ENCODE measurements around the gene PGAM5. TPM values are rescaled to one million over a fixed set of nuclear protein-coding genes. Genes with fewer than 3 reads are reported as not detected.

The PGAM5 gene
- total RNA-seq, 1 donor from 2014 or later = 39.6 TPM

GRCh38 chr12:132717531-132718387, 7.1 kb downstream of the PGAM5 start:
- no peaks in the 10 kb centered on the region for H3K27me3 Mint-ChIP-seq
- peaks cover 12% of the 10 kb centered on the region for H3K36me3 Mint-ChIP-seq (ENCODE audit: insufficient read depth)
- no peaks in the 10 kb centered on the region for H3K9me3 Mint-ChIP-seq (ENCODE audit: low read depth)
- no peaks in the 10 kb centered on the region for H3K4me1 Mint-ChIP-seq (ENCODE audit: low read depth)
- no peak for DNase-seq (ENCODE audit: low spot score, unreplicated experiment)
- no peak overlapping the region for H3K27ac Mint-ChIP-seq
- H3K4me3 Mint-ChIP-seq (ENCODE audit: low read depth) = no peak overlapping the region
- no peak for TF ChIP-seq CTCF (IDR thresholded peaks at IDR 0.05; ENCODE audit: unreplicated experiment)

- Mint-ChIP-seq H3K27ac (no peak overlapping the region), H3K27me3 (no peaks in the 10 kb centered on the region), H3K9me3 (ENCODE audit: low read depth) (no peaks in the 10 kb centered on the region), H3K4me3 (ENCODE audit: low read depth) (no peak overlapping the region), H3K4me1 (ENCODE audit: low read depth) (no peaks in the 10 kb centered on the region), H3K36me3 (ENCODE audit: insufficient read depth) (peaks cover 14% of the 10 kb centered on the region)
- no peak for DNase-seq (ENCODE audit: low spot score, unreplicated experiment)
- no peak for TF ChIP-seq CTCF (IDR thresholded peaks at IDR 0.05; ENCODE audit: unreplicated experiment)
These were observed 8.0 kb downstream of the PGAM5 start for GRCh38 chr12:132718644-132719043.

- DNase-seq (ENCODE audit: low spot score, unreplicated experiment) = no peak
- Mint-ChIP-seq H3K4me3 (ENCODE audit: low read depth) (no peak overlapping the region), H3K27ac (no peak overlapping the region), H3K36me3 (ENCODE audit: insufficient read depth) (peaks cover 18% of the 10 kb centered on the region), H3K27me3 (no peaks in the 10 kb centered on the region), H3K9me3 (ENCODE audit: low read depth) (no peaks in the 10 kb centered on the region), H3K4me1 (ENCODE audit: low read depth) (no peaks in the 10 kb centered on the region)
- no peak for TF ChIP-seq CTCF (IDR thresholded peaks at IDR 0.05; ENCODE audit: unreplicated experiment)
These were observed 8.7 kb downstream of the PGAM5 start for GRCh38 chr12:132719141-132719953.

- H3K9me3 Mint-ChIP-seq (ENCODE audit: low read depth) = no peaks in the 10 kb centered on the region
- no peak for TF ChIP-seq CTCF (IDR thresholded peaks at IDR 0.05; ENCODE audit: unreplicated experiment)
- no peak for DNase-seq (ENCODE audit: low spot score, unreplicated experiment)
- H3K4me3 Mint-ChIP-seq (ENCODE audit: low read depth) = no peak overlapping the region
- no peaks in the 10 kb centered on the region for H3K4me1 Mint-ChIP-seq (ENCODE audit: low read depth)
- no peak overlapping the region for H3K27ac Mint-ChIP-seq
- no peaks in the 10 kb centered on the region for H3K27me3 Mint-ChIP-seq
- H3K36me3 Mint-ChIP-seq (ENCODE audit: insufficient read depth) = peaks cover 15% of the 10 kb centered on the region
These were observed 9.3 kb downstream of the PGAM5 start for GRCh38 chr12:132719954-132720324.

GRCh38 chr12:132720606-132721345, 10.1 kb downstream of the PGAM5 start:
- DNase-seq (ENCODE audit: low spot score, unreplicated experiment) = no peak
- Mint-ChIP-seq H3K4me1 (ENCODE audit: low read depth) (no peaks in the 10 kb centered on the region), H3K27me3 (no peaks in the 10 kb centered on the region), H3K9me3 (ENCODE audit: low read depth) (no peaks in the 10 kb centered on the region), H3K27ac (no peak overlapping the region), H3K4me3 (ENCODE audit: low read depth) (no peak overlapping the region), H3K36me3 (ENCODE audit: insufficient read depth) (peaks cover 20% of the 10 kb centered on the region)
- no peak for TF ChIP-seq CTCF (IDR thresholded peaks at IDR 0.05; ENCODE audit: unreplicated experiment)

Measured in progenitor cell of endocrine pancreas (in vitro differentiated cells).